Ascending aorta (tissue), 2 donors: ENCODE measurements around the gene GSN. TPM values are rescaled to one million over a fixed set of nuclear protein-coding genes. Genes with fewer than 3 reads are reported as not detected.

ENCODE experiments used
- DNase-seq, 2 donors: peaks; one replicate each; pipeline ENCODE4 v3.0.0-alpha.2; 2019; ENCODE audit warnings: low spot score in 2 of 2
- H3K27ac ChIP-seq, 2 donors: fragments of 200-600 bp; sonication (generic); one replicate each; pipeline ENCODE4 v1.5.1; 2016 to 2017; ENCODE audit warnings: mild to moderate bottlenecking in 1 of 2
- H3K27me3 ChIP-seq: fragments of 200-600 bp; sonication (generic); one replicate; pipeline ENCODE4 v1.5.1; 2017
- H3K36me3 ChIP-seq, 2 donors: fragments of 200-600 bp; sonication (generic); one replicate each; pipeline ENCODE4 v1.5.1; 2016
- H3K4me1 ChIP-seq, 2 donors: fragments of 200-600 bp; sonication (generic); one replicate each; pipeline ENCODE4 v1.5.1; 2016 to 2017; ENCODE audit warnings: mild to moderate bottlenecking in 1 of 2
- H3K4me3 ChIP-seq, 2 donors: fragments of 200-600 bp; sonication (generic); one replicate each; pipeline ENCODE4 v1.5.1; 2016 to 2017; ENCODE audit warnings: mild to moderate bottlenecking in 1 of 2
- H3K9me3 ChIP-seq, 2 donors: fragments of 200-600 bp; sonication (generic); one replicate each; pipeline ENCODE4 v1.5.1; 2016
- intact Hi-C: fragments of 100-400 bp; cut with DNase I; formaldehyde crosslinking; loops from one replicate; pipeline ENCODE4 v1.15.1; 2023
- total RNA-seq: library from RNA; depleted of rRNA; stranded (reverse); fragments of >200 nt; gene quantifications from one replicate; pipeline ENCODE4 v1.1.0, GENCODE V29; 2016
- TF ChIP-seq, protein P1 (sequence below), 3 experiments: fragments of 200-600 bp in 2 of 3; fragments of 450-650 bp in 1 of 3; sonication (generic) in 2 of 3; IDR thresholded peaks; one replicate each; pipeline ENCODE4 v1.5.1; 2016 to 2019; ENCODE audit warnings: antibody characterized with exemption in 3 of 3, mild to moderate bottlenecking in 1 of 3, moderate library complexity in 1 of 3

The GSN gene
- total RNA-seq, 1 donor from 2014 or later, result 3,012 TPM

- intact Hi-C loops, result no loop called here
- Histone ChIP-seq H3K9me3 (no peaks in the 10 kb centered on the region), H3K4me1 (peaks cover 31 to 70% of the 10 kb centered on the region in 2 donors), H3K36me3 (peaks cover 88 to 89% of the 10 kb centered on the region in 2 donors), H3K27me3 (no peaks in the 10 kb centered on the region), H3K27ac (peak overlapping the region; percentile 98 to 99), H3K4me3 (no peak overlapping the region)
- DNase-seq, result no peak
- TF ChIP-seq, protein P1, sequence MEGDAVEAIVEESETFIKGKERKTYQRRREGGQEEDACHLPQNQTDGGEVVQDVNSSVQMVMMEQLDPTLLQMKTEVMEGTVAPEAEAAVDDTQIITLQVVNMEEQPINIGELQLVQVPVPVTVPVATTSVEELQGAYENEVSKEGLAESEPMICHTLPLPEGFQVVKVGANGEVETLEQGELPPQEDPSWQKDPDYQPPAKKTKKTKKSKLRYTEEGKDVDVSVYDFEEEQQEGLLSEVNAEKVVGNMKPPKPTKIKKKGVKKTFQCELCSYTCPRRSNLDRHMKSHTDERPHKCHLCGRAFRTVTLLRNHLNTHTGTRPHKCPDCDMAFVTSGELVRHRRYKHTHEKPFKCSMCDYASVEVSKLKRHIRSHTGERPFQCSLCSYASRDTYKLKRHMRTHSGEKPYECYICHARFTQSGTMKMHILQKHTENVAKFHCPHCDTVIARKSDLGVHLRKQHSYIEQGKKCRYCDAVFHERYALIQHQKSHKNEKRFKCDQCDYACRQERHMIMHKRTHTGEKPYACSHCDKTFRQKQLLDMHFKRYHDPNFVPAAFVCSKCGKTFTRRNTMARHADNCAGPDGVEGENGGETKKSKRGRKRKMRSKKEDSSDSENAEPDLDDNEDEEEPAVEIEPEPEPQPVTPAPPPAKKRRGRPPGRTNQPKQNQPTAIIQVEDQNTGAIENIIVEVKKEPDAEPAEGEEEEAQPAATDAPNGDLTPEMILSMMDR (IDR thresholded peaks at IDR 0.05), result no peak
These were observed 60.5 kb downstream of the GSN start for GRCh38 chr9:121328476-121328875.

- H3K4me1 ChIP-seq, result peaks cover 30 to 66% of the 10 kb centered on the region in 2 donors
- no peak overlapping the region for H3K4me3 ChIP-seq
- no peaks in the 10 kb centered on the region for H3K9me3 ChIP-seq
- DNase-seq, result no peak
- peaks cover 83 to 88% of the 10 kb centered on the region in 2 donors for H3K36me3 ChIP-seq
- intact Hi-C loops, result no loop called here
- H3K27ac ChIP-seq, result peak overlapping the region; percentile 98 to 99
- no peaks in the 10 kb centered on the region for H3K27me3 ChIP-seq
- TF ChIP-seq, protein P1 (IDR thresholded peaks at IDR 0.05), result no peak
These were observed 61.1 kb downstream of the GSN start for GRCh38 chr9:121328876-121329681.

GRCh38 chr9:121331549-121331948 lies 63.6 kb downstream of the GSN start:
- Histone ChIP-seq H3K27me3 (no peaks in the 10 kb centered on the region), H3K4me1 (peaks cover 15 to 50% of the 10 kb centered on the region in 2 donors), H3K27ac (peak overlapping the region; percentile 98 to 99), H3K9me3 (no peaks in the 10 kb centered on the region), H3K4me3 (no peak overlapping the region), H3K36me3 (peaks cover 73 to 88% of the 10 kb centered on the region in 2 donors)
- no peak for DNase-seq
- intact Hi-C loops, result no loop called here
- TF ChIP-seq, protein P1 (IDR thresholded peaks at IDR 0.05), result no peak

GRCh38 chr9:121331992-121332685 lies 64.2 kb downstream of the GSN start:
- H3K36me3 ChIP-seq, result peaks cover 73 to 87% of the 10 kb centered on the region in 2 donors
- intact Hi-C loops, result no loop called here

DNA sequence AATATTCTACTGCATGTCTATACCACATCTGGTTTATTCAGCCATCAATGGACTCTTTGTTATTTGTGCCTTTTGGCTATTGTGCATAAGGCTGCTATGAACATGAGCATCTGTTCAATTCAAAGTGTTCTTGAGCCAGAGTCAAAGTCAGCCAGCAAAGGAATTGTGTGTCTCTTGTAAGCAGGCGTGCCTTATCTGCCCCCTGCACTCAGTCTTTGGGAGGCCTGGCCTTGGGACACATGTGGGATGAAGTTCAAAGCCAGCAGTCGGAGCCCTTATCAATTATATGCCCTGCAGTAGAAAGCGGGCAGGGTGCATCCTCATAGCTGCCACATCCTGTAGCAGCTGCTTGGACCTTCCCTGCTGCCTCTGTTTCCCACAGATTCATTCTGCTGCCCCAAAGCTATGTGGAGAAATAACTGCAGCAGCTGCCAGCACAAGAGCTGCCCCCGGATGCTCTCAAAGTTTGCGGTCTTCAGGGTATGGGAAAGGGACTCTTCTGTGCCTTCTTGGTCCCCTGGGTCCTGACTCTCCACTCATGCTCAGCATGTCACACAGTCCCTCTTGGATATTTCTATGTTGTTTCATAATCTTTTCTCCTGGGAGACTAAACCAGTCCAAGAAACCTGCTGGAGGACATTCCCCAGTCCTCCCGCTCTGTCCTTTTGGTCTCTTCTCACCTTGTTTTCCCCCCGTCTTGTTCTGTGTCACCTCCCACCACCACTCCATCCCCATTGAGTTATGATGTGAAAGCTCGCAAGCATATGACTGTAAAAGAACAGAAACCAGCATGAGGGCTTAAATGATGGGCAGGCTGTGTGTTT lies 66.2 kb downstream of the GSN start:
- intact Hi-C loops, result no loop called here
- DNase-seq, result no peak
- Histone ChIP-seq H3K4me1 (peaks cover 7 to 30% of the 10 kb centered on the region in 2 donors), H3K36me3 (peaks cover 71 to 84% of the 10 kb centered on the region in 2 donors), H3K27ac (peak overlapping the region; percentile 72 to 98), H3K4me3 (no peak overlapping the region), H3K27me3 (no peaks in the 10 kb centered on the region), H3K9me3 (no peaks in the 10 kb centered on the region)
- TF ChIP-seq, protein P1 (IDR thresholded peaks at IDR 0.05), result no peak

More at GRCh38 chr9:121331992-121332685, 64.2 kb downstream of the GSN start:
- Histone ChIP-seq H3K27me3 (no peaks in the 10 kb centered on the region), H3K9me3 (no peaks in the 10 kb centered on the region), H3K4me1 (peaks cover 9 to 44% of the 10 kb centered on the region in 2 donors), H3K27ac (peak overlapping the region; percentile 98 to 99), H3K4me3 (no peak overlapping the region)
- DNase-seq, result no peak
- TF ChIP-seq, protein P1 (IDR thresholded peaks at IDR 0.05), result peak; percentile 32 to 51 (median 37)
